T-helper 2 cell (primary cell): ENCODE measurements around the gene PRSS8.
A peak's percentile ranks its signal among the peaks of the same experiment; 100 is the strongest.
"Not testable (repeated sequence)": the region's sequence is repeated elsewhere in the genome, so short reads cannot be mapped to it uniquely, and the experiment has no call there.

ENCODE experiments used
- DNase-seq, 5 experiments: peaks; one replicate each; pipeline versions ENCODE4 v3.0.0 to v3.0.0-alpha.2; 2012 to 2022
- total RNA-seq, 2 donors: gene quantifications; one replicate each; lab custom pipeline; 2026; lab: John Stamatoyannopoulos, UW

PRSS8 gene
- total RNA-seq = 0 reads per million in 2 donors

DNA sequence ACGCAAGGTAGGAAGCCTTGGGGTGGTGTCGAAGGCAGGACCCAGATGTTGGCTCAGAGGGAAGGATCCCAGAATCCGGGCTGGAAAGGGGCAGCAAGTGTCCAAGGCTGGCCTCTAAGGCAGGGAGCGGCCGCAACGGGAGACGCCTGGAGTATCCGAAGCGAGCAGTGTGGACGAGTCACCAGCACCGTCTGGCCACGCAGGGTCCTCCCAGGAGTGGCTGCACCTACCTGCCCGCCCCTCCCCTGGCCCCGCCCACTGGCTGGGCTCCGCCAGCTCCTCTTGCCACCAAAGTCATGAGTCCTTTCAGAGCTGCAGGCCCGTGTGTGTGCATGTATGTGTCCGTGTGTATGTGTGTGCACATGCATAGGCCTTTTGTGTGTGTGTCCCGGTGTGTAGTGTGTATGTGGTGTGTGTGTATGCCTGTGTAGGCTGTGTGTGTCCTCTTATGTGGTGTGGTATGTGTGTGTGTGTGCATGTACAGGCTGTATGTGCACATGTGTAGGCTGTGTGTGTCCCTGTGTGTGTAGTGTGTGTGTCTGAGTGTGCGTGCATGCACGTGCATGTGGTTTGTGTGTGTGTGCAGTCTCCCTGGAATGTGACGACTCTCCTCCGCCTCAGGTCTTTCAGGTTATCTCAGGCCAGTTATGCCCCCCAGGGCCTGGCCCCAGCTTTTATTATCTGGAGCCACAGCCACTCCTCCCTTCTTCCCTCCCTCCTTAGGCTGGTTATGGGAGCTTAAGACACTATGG, at the start of gene PRSS8:
Gene PRSS8, minus strand, starts transcription at position 193 of the 752 bp plus-strand sequence. CDS start 229 bp downstream, outside the sequence.
- no peak for DNase-seq

GRCh38 chr16:31184888-31185287, 49.4 kb upstream of the PRSS8 start:
- DNase-seq = no peak

DNA sequence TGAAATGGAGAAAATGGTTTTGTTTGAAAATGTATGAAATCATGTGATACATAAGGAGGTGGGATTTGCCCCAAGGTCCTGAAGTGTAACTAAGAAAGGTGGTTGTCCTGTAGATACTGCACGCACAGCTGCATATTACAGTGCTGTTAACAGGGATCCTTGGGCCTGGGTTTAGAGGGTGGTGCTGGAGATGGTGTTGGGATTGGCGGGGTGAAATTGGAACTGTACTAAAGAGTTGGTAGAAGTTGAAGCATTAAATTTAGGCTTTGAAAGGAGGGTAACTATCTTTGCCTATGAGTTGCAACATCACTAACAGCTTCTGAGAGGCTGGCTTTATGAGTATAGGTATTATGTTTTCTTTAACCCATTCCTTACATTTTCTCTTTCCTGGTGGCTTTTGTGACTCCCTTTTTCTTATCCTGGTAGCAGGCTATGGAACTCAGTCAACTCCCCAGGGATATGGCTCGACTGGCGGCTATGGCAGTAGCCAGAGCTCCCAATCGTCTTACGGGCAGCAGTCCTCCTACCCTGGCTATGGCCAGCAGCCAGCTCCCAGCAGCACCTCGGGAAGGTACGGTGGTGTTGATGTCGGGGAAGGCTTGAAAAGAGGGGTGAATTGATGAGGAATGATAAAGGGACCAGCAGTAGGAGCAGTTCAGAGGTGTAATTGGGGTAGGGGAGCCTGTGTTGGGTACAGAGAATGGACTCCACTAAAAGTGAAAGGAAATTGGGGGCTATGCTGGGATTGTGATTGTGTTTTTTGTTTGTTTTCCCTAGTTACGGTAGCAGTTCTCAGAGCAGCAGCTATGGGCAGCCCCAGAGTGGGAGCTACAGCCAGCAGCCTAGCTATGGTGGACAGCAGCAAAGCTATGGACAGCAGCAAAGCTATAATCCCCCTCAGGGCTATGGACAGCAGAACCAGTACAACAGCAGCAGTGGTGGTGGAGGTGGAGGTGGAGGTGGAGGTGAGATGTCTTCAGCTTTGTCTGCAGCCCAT, 48.2 kb upstream of the PRSS8 start:
- no peak for DNase-seq

DNA sequence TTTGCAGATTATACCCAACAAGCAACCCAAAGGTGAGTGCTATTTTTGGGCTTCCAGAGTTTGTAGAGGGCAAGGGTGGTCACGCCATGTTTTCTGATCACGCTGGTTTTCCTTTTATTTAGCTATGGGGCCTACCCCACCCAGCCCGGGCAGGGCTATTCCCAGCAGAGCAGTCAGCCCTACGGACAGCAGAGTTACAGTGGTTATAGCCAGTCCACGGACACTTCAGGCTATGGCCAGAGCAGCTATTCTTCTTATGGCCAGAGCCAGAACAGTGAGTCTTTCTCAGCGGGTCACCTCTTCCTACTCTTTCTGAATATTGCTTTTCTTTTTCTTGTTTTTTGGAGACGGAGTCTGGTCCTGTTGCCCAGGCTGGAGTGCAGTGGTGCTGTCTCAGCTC, 46.9 kb upstream of the PRSS8 start:
- no peak for DNase-seq

- peak in 1 of 5 experiments; percentile 26 for DNase-seq
Observed at GRCh38 chr16:31181102-31181830, 45.7 kb upstream of the PRSS8 start.

GRCh38 chr16:31179747-31180459, 44.4 kb upstream of the PRSS8 start, which contains the start of gene FUS:
Gene FUS, plus strand, starts transcription at chr16:31180139. Its CDS starts 76 bp downstream, at chr16:31180215.
- DNase-seq = peak; percentile 81 to 94 (median 88)

- DNase-seq = no peak
Observed at GRCh38 chr16:31179219-31179746, 43.8 kb upstream of the PRSS8 start.

GRCh38 chr16:31177136-31177535, 41.6 kb upstream of the PRSS8 start:
- peak in 4 of 5 experiments; percentile 17 to 89 (median 50) for DNase-seq

DNA sequence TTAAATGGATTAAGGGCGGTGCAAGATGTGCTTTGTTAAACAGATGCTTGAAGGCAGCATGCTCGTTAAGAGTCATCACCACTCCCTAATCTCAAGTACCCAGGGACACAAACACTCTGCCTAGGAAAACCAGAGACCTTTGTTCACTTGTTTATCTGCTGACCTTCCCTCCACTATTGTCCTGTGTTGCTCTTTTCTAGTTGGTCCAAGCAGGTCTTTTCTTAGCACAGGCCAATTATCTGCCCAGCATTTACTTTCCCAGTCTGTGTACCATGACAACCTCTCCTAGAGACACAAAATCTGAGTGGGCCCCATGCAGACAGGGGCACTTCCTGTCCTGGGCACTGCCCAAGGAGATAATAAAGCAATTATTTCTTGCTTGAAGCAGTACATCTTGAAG, 34.5 kb upstream of the PRSS8 start:
- not testable (repeated sequence) for DNase-seq

DNA sequence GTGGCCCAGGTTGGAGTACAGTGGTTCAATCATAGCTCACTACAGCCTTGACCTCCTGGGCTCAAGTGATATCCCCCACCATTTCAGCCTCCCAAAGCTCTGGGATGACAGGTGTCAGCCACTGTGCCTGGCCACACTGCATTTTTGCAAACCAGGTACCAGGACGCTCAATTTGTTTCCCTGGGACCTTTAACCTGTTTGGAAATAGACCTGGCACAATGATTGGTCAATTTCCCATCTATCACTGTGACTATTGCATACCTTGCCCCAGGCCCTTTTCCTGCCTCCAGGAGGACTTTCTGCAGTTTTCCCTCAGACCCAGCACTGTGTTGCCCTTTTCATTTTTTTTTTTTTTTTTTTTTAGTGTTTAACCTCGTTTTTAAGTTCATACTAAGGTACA, 33.3 kb upstream of the PRSS8 start:
- no peak for DNase-seq

DNA sequence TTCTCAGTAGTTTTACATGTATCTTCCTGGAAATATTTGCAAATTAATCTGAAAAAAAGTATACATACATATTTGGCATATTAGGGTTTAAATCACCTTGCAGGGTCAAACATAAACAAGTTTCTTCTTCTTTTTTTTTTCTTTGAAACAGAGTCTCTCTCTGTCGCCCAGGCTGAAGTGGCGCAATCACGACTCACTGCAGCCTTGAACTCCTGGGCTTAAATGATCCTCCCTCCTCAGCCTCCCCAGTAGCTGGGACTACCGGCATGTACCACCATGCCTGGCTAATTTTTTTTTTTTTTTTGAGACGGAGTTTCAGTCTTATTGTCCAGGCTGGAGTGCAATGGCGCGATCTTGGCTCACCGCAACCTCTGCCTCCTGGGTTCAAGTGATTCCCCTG, 31.8 kb upstream of the PRSS8 start:
- no peak for DNase-seq

- no peak for DNase-seq
Observed at GRCh38 chr16:31157136-31157535, 21.6 kb upstream of the PRSS8 start.

GRCh38 chr16:31150976-31151375, 15.4 kb upstream of the PRSS8 start:
- DNase-seq = not testable (repeated sequence)

DNA sequence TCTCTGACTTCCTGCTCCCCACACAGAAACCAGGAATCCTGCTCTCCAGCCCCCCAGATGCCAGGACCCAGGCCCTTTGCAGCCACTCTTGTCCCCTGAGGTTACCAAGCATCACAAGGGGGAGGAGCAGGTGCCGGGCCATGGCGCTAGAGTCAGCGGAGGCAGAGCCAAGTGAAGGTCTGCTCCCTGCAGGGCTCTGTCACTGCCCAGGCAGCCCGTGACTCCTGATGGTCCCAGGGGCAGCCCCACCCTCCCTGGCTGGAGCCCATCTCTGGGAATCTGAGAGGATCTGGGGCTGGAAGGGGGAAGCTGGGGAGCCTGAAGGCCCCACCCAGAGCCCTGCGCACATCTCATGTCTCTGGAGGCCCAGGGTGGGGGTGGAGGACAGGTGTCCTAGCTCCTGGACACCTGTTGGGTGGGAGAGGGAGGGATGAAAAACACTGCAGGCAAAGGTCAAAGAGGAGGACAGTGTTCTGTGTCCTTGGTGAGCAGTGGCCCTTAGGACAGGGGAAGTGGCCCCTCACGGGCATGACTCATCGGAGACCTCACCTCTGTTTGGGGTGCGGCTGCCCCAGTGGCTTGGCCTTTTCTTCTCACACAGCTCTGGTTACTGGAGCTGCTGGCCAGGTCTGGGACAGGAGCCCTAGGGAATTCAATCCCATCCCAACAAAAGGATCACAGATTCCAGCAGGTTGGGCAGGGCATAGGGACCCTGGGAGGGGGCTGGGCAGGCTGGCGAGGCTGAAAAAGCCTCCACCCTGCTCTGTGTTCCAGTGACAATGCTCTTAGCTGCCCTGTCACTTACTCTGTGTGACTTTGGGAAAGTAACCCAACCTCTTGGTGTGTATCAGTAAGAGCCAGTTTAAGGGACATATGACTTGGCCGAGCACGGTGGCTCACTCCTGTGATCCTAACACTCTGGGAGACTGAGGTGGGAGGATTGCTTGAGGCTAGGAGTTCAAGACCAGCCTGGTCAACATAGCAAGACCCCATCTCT, 14.7 kb upstream of the PRSS8 start, which contains the start of gene PRSS36:
Gene PRSS36, minus strand, starts transcription at position 173 of the 997 bp plus-strand sequence. Its CDS starts 31 bp downstream, at position 142.
- no peak for DNase-seq

- DNase-seq = no peak
Observed at GRCh38 chr16:31149332-31149731, 13.8 kb upstream of the PRSS8 start.

DNA sequence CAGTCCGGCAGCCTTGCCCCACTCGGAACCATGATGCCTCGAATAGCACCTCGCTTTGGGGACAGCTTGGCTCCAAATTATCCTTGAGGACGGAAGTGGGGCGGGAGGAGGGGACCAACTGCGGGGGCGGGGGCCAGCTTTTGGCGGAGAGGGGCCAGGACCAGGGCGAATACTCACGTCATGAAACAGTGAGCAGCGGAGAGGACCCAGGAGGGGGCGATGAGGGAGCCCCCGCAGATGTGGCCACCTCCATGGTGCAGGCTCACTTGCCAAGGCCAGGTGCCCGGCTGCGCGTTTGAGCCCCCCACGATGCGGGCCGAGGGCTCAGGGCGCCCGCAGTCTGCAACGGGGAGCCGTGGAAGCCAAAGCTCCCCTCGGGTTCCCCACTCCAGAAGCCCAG, 13.4 kb upstream of the PRSS8 start:
- DNase-seq = no peak

DNA sequence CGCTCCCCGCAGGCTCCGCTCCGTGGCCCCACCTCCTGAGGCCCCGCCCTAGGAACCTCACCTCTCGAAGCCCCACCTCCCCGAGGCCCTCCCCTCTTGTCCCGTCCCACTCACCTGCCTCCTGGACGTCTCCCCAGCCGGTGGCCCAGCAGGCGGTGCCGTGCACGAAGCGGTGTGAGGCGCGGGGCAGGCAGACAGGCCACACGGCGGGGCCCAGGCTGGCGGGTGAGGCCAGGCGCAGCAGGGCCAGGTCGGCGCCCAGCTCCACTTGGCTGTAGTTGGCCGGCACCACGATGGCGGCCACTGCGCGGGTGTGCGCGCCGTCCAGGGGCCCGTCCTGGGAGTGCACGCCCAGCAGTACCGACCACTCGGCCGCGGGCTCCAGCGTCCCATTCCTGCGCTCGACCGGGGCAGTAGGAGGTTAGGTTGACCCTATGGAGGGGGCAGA, 12.8 kb upstream of the PRSS8 start:
- no peak for DNase-seq

GRCh38 chr16:31147574-31147973, 12.0 kb upstream of the PRSS8 start:
- DNase-seq = no peak

- no peak for DNase-seq
Observed at GRCh38 chr16:31145398-31145990, 10.0 kb upstream of the PRSS8 start.

- DNase-seq = not testable (repeated sequence)
Observed at GRCh38 chr16:31144418-31144817, 8.9 kb upstream of the PRSS8 start.
